GM21515 (cell line): ENCODE measurements around the gene ARID5B.

Experiments
- ATAC-seq: cut with Tn5 transposase; IDR thresholded peaks from one replicate; pipeline ENCODE4 v1.9.1; 2021; ENCODE audit not compliant: unreplicated experiment

The ARID5B gene

DNA sequence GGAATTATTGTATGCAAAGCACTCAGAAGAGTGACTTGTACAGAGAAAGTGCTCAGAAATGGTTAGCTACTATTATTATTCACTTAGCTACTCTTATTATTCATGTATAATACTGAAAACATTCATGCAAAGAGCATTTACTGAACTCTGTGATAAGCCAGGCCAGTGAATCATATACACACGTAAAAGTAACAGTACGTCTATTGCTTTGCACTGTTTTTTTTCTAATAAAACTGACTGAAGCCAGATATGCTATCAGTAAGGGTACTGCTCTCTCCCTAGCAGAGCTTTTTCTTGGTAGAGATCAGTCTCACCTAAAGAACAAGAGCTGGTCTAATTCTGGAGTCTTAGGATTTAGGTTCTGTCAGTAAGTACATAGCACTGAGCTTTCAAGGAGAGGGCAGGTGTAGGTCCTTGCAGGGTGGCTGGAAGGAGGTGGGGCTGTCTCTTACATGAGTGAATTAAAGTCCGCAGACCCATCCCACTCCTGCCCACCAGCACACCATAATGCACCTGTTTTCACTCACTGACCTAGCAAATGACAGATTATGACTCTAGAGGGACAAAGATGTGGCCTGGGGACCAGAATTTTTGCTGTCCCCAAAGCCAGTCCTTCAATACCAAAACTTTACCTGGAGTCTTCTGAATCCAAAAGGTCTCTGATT lies 145.9 kb downstream of the ARID5B start:
- ATAC-seq, result no peak

DNA sequence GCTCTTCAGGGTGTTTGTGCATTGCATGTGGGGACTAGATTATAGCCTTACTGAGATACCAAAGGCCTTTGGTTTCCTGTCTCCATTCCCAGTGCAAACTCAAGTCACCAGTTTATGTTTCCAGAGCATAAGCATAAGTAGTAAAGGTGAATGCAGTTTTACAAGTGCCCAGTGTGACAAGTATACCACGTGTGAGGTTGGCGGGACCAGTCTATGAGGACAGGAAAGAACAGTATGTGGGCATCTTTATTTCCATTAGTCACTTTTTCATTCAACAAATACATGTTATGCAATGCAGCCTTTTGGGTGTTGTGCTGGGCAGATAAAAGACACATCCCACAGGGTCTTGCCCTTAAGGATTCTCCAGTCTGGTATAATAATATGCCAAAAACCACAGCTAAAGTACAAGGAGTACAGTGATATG lies 146.5 kb downstream of the ARID5B start:
- ATAC-seq, result no peak

DNA sequence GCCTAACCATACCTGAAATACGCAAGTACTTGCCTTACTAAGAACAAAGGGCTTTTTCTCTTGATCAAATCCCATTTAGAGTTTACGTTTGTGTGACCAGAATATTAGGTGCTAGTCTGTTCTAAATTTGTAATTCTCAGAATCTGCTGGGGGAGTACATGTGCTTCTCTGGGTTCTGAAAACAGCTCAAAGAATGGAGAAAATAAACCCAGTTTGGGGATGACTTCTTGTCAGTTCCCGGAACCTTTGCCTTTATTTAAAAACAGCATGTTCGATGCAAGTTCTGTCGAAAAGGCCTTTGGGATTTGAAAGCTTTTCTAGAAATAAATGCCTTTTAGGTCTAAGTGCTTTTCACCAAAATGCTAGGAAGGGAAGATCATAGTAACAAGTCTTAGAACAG lies 147.0 kb downstream of the ARID5B start:
- ATAC-seq, result no peak

DNA sequence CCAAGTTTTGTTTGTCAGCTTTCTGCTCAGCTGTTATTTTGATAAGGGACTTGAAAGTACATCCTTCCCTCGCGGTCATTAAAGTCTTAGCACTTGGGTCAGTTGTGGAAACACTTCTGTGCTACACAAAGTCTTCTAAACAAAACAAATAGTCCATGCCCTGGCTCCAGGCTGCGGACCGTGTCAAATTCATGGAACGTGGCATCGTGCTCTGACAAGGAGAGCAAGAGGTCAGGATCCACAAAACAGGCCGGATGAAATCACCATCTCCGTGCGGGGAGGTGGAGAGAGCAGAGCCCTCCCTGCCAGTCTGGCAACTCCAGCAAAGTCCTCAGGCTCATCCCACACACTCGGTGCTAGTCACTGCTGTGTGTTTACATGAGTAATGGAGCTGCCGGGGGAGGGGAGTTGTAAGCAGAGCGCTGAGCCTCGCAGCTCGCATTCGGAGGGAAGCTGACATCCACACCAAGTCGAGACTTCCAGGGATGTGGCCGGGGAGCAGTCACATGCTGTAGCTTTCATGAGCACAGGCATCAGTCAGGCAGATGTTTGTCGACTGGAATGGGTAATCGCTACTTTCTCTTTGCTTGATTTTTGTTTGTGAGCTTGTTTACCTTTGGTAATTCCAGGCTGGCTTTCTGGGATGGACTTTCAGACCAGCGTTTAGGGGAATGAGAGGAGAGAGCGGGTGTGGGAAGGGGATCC lies 147.6 kb downstream of the ARID5B start:
- ATAC-seq, result no peak

DNA sequence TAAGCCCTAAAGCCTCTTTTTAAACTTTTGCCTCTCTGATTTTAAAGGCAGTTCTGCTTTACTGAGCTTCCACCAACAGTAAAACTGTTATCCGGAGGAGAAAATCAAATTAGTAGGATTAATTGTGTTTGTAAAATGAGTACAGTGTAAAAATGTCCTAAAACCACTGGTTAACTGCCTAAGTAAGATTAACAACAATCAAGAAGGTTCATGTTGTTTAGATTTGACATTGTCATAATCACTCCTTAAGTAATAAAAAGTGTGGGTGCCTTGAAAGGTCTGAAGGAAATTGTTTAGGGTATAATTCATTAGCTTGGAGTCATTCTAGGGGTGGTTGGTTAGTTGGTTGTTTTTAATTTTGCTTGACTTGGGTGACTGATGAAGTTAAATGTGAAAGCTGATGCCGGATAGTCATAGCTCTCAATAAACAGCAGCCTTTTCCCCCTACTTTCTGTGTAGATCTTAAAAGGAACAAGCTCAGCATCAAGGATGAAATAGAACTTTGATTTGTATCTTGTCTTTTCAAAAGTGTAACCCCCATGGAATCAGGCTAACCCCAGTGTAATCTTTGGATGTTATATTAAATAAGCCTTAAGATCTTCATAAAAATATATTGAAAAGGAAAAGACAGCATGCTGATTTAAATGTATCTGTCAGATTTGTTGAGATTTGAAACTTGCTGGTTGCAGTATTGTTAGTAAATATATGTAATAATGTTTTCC lies 148.3 kb downstream of the ARID5B start:
- no peak for ATAC-seq

DNA sequence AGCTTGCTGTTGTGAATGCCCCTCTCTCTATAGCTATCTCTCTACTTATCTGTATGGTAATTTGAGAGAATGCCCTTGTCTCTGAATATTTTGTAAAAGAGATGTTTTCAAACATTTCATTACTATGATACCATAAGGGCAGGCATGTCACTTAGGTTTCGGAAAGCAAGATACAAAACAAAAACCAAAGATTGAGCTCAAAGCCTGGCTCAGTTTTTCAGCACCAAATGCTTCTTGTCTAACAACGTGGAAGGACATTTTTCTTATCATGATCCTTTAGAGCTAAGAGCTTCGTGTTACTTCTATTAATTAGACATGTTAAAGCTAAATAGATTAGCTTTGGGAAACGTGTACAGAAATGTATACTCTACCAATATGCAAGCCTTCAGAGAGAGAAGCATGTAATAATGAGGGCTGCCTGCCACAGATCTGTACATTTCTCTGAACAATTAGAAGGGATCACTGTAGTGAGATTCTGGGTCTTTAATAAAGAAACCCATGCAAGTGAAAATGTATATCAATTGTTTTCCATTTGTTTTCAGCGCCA lies 148.9 kb downstream of the ARID5B start:
- no peak for ATAC-seq

DNA sequence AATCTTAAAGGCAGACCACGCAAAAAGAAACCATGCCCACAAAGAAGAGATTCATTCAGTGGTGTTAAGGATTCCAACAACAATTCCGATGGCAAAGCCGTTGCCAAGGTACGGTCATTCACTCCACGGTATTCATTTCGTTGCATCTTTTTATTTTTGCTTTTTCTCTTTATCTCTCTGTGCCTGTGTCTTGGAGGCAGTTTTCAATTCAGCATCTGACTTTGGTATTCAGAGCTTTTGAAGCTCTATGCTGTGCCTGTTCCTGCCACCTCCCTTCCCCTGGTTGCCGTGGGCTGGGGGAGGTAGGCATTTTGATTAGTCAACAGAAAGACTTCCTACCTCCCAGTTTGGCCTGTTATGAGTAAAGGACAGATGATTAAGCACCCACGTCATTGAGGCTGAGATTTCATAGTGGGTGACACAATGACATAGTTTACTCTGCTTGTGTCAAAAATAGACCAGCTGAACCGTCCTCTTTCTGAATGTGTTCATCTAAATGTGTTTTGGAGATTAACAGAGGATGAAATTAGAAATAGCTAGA lies 149.5 kb downstream of the ARID5B start:
- peak; percentile 41 for ATAC-seq

DNA sequence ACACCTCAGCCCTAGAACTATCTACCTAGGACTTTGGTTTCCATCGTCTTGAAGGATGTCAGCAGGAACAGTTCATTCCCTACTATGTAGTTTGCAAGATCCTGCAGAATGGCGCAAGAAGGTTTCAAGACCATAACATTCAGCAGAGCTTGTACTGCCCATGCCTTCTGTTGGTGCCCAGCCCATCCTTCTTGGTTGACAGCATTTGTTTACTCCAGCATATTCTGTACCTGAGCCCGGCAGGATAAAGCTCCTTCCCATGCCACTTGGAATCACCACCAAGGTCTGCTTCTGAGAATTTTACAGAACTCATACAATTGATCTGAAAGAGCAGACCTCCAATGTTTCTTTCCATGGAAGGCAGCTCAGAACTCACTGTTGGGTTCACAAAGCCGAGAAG lies 150.8 kb downstream of the ARID5B start:
- ATAC-seq, result no peak

DNA sequence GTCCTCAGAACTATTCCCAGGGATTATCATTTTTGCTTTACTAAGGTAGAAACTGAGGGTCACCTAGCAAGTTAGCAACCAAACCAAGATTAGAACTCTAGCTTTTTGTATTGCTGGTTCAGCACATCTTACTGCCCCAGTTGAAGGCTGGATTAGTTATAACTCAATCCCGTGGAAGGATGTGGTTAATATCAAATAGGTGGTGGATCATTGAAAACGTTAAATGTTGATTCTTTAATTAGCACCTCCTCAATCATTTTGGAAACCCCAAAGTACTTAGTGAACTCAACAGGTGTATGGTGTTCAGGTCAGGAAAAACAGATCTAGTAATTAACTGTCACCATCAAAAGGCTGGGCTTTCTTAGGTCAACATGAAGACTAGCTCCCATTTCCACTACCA lies 152.4 kb downstream of the ARID5B start:
- ATAC-seq, result no peak

DNA sequence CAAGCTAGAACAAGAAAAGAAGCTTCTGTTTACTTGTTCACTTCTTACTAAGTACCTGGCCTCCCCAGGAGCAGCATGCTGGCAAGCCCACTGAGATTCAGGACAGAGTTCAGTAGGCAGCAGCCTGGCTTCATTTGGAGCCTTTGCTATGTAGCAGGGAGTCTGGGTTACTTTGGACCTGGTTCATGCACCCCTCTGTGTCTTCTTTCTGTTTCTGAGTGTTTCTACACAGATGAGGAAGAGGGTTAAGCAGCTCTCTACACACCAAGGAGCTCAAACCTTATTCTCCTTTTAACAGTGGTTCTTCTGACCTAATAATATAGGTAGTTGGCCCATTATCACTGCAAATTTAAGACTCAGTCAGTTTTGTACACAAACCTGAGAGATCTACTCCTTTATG lies 152.9 kb downstream of the ARID5B start:
- ATAC-seq, result peak; percentile 35

DNA sequence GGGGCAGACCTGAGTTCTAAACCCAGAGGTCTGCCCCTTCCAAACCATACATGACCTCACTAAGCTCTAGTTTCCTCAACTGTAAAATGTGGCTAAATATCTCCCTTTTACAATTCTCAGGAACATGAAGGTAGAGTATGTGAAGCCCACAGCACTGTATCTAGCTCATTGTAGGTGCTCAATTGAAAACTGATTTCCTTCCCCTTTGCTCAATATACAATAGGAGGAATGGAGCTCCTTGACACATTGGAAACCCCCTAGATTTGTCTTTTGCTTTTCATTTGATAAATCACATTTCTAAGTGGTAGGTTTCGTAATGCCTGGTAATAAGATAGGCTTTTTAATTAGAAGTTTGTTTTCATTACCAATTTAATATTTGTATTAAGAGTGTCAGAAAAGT lies 153.3 kb downstream of the ARID5B start:
- ATAC-seq, result peak; percentile 29

DNA sequence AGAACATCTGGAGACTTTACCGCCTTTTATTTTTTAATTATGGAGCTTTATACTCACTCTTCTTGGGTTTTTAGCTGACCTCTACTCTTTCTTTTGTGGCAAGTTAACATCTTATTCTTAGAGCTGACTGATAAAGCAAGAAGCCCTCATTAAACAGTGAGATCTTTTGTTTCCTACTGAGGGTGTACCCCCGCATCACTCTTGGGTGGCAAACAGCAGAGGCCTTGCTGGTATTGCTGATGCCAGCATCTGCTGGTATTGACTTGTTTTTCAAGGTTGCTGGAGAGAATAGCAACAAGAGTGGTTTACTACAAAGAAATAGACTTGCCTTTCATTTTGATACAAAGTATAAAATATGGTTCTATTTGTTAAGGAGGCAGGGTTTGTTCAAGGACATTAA lies 154.7 kb downstream of the ARID5B start:
- no peak for ATAC-seq

DNA sequence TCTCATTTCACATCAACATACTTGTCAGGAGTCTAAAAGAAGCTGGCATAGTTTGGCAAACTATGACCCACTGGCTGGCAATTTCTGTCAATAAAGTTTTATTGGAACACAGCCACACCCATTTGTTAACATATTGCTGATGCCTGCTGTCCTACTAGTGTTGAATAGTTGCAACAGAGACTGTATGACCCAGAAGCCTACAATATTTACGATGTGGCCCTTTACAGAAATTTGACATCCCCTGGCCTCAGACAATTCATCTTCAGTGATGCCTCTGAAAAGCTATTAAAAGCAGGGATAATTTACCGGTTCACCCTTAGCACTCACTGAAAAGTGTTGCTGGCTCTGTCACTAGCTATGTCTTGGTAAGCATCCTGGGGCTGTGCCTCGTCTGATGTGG lies 155.2 kb downstream of the ARID5B start:
- ATAC-seq, result no peak

DNA sequence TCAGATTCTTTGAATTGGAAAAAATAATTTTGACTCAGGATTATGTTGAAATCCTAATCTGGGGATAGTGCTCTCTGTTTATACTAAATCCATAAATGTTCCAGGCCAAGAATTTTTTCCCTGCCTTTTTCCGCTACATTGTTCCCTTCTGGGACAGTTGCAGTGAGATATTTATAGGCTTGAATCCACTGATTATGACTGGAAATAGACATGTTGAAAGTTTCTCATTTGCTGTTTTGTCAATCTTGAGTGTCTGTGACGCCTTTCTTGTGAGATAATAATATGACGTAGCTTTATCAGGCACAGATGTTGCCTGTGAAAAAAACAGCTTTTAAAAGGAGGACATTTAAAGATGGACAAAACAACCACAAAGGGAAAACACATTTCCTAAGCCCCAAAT lies 155.9 kb downstream of the ARID5B start:
- ATAC-seq, result no peak

DNA sequence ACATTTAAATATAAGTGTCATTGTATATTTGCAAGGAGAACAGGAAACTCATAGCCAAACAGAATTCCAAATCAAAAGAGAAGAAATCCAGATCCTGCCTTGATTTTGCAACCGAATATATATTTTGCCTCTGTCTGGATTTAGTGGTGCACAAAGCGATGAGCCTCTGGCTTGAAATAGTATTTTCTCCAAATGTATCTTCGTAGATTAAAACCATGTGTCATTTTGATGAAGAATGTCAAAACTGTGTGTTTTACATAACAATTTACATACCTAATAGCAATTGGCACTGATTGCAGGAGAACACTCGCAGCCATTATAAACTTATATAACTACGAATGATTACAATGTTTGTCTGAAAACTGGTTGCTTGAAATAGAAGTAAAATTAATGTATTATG lies 156.4 kb downstream of the ARID5B start:
- ATAC-seq, result no peak

DNA sequence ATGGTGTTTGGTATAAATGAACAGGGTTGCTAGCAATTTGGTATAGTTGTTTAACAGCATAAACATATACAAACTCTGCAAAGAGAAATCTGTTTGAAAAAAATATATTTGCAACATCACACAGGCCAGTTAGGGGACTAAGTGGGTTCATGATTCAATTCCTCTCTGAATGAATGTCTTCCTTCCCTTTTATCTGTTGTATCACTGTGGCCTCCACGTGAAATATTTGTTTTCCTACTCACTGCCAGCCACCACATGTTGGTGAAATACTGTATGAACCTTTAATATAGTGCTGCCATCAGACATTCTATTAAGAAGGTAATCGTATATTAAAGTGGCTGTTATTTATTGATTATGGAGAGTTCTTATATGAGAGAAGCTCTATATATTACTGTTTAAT lies 157.0 kb downstream of the ARID5B start:
- no peak for ATAC-seq

DNA sequence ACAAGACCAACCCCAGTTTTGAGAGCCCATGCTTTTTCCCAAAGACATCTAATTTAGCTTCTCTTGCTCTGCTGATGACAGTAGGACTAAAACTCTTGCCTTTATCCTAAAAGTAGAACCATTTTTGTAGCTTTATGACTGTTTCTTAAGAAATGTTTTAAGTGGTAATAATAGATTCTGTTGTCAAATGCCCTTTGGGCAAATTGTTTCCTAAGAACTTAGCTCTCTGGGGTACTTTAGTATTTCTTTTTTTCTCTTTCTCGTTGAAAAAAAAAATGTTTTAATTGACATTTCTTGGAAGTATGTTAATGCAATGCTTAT lies 157.4 kb downstream of the ARID5B start:
- ATAC-seq, result no peak

DNA sequence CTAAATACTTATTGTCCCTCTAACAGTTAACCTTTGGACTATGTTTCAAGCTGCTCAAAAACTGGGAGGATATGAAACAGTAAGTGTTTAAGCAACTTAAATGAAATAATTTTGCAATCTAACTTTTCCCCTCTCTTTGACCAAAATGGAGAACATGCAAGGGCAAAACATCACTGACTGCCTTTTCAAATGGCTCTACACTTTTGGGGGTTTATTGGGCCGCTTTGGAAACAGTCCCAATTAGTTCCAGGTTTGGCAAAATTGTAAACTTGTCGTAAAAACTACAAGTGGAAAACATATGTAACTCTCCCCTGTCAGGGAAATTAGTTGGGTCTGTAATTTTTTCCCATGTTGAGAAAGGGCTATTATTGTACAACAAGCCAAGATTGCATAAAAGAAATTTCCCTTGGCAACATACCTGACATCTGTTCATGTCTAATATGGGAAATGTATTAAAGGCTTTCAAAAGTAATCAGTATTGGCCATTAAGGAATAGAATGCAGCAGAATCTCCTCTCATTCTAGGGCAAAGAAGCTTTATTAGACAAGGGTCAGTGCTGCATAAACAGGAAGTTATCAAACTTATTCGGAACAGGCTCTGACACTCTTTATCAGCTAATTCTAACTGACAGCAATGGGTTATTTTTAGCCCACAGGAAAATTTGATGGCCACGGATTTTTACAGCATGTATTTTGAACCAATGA lies 157.9 kb downstream of the ARID5B start:
- no peak for ATAC-seq

DNA sequence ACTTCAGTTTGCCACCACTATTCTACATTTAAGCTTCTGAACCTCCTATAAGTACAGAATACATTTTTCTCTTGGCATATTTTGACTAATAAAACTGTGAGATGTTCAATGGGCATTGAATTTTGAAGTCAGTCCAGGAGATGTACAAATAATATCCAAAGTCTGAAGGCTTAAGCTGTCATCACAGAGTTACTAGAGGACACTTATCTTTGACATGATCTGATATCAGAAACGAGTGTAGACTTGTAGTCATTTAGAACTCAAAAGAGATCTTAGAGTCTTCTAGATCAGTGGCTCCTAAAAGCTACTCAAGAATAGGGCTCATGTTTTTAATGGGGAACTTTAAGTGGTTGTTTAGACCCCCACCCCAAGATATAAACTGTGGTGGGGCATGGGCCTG lies 160.5 kb downstream of the ARID5B start:
- ATAC-seq, result no peak

DNA sequence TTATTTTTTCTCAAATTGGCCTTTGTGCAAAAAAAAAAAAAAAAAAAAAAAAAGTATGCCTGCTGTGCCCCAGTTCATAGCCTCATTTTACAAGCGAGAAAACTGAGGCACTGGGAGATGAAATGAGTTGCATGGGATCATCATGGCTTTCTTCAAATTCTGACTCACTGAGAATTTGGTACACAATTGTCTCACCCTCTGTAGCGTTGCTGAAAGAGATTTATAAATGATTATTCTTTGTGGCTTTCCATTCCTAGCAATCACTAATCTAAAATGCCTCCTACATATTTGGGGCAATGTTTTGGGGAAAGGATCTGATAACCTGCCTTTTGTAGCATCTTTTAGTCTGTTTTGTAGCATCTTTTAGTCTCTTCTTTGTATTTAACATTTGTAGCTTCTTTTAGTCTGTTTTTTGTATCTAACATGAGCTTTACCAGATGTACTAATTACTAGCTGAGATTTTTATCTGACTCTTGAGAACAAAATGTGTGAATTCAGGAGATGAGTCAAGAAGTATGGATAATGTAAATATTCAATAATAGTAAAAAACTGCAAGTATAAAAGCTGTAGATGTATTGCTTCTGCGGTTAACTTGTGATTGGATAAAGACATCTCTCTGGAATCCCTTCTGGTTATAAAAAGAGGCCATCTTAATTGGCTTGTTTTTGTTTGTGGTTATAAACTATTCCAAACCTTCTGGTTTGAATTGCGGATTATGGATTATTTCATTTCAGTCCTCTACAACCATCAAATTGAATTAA lies 161.4 kb downstream of the ARID5B start:
- no peak for ATAC-seq
